GM12878 (cell line): ENCODE measurements around the gene LY9. TPM values are rescaled to one million over a fixed set of nuclear protein-coding genes. Genes with fewer than 3 reads are reported as not detected.

ENCODE experiments used
- ATAC-seq: fragments of 200-7000 bp; cut with Tn5 transposase; 3 replicates; pipeline ENCODE4 v1.9.1; 2020; ENCODE audit warnings: mild to moderate bottlenecking, moderate library complexity
- BruUV-seq: library from RNA; stranded (reverse); fragments of 400-500 nt; replicated peaks from 2 replicates; lab custom pipeline; 2021; lab: Mats Ljungman, UMichigan
- CTCF ChIA-PET: fragments of 300-600 bp; sonication (Branson Sonifier 250); formaldehyde crosslinking; extraction: SDS; loops from one replicate; lab custom pipeline; 2021; ENCODE audit warnings: inconsistent platforms; lab: Yijun Ruan, JAX
- POLR2A ChIA-PET: fragments of 350-600 bp; formaldehyde crosslinking; extraction: SDS; loops from one replicate; lab custom pipeline; 2021; ENCODE audit warnings: inconsistent platforms; lab: Charles Lee
- RAD21 ChIA-PET: fragments of 300-600 bp; sonication (Branson Sonifier 250); formaldehyde crosslinking; loops from one replicate; lab custom pipeline; 2023; ENCODE audit warnings: antibody characterized with exemption; ENCODE audit not compliant: unreplicated experiment; lab: Charles Lee
- SMC1A ChIA-PET: fragments of 300-600 bp; sonication (Branson Sonifier 250); formaldehyde crosslinking; loops from one replicate; lab custom pipeline; 2023; ENCODE audit not compliant: unreplicated experiment, uncharacterized antibody; lab: Charles Lee
- DNase-seq: peaks from one replicate; pipeline ENCODE4 v3.0.0-alpha.2; 2011; ENCODE audit warnings: low read depth, low spot score
- FAIRE-seq: peaks from 3 replicates; lab custom pipeline; 2011; peaks lifted over from hg19 to GRCh38; lab: Jason Lieb, UNC
- H2AFZ ChIP-seq: 2 replicates; pipeline ENCODE4 v1.6.0; 2011; ENCODE audit warnings: low read depth, low read length, control low read depth; ENCODE audit not compliant: control insufficient read depth
- H3K27ac ChIP-seq: 2 replicates; pipeline ENCODE4 v1.5.1; 2011; ENCODE audit warnings: control low read depth; ENCODE audit not compliant: control insufficient read depth, insufficient read depth
- H3K27me3 ChIP-seq, 2 experiments: replicated peaks in 1 of 2; 2 replicates each; pipeline versions ENCODE4 v1.6.0 to v1.6.1; 2011; ENCODE audit warnings: low read length in 1 of 2; ENCODE audit not compliant: control insufficient read depth in 2 of 2, insufficient read depth in 2 of 2
- H3K36me3 ChIP-seq, 2 experiments: 2 replicates each; pipeline ENCODE4 v1.5.1; 2011; ENCODE audit warnings: low read length in 1 of 2; ENCODE audit not compliant: control insufficient read depth in 2 of 2, insufficient read depth in 2 of 2
- H3K4me1 ChIP-seq: 2 replicates; pipeline ENCODE4 v1.6.1; 2011; ENCODE audit warnings: mild to moderate bottlenecking, low read length, moderate library complexity, mixed read lengths; ENCODE audit not compliant: control insufficient read depth, insufficient read depth
- H3K4me2 ChIP-seq: 2 replicates; pipeline ENCODE4 v1.6.0; 2011; ENCODE audit warnings: control low read depth; ENCODE audit not compliant: control insufficient read depth, insufficient read depth
- H3K4me3 ChIP-seq: fragments of 200-600 bp; sonication (generic); 2 replicates; pipeline ENCODE4 v1.5.1; 2016
- H3K79me2 ChIP-seq: 2 replicates; pipeline ENCODE4 v1.6.0; 2011; ENCODE audit warnings: low read length; ENCODE audit not compliant: control insufficient read depth, insufficient read depth
- H3K9ac ChIP-seq: 2 replicates; pipeline ENCODE4 v1.8.0; 2011; ENCODE audit warnings: low read length, control low read depth, mixed read lengths; ENCODE audit not compliant: control insufficient read depth, insufficient read depth
- H3K9me3 ChIP-seq: replicated peaks from 3 replicates; pipeline ENCODE4 v1.5.1; 2011; ENCODE audit warnings: mild to moderate bottlenecking, low read length; ENCODE audit not compliant: control insufficient read depth, insufficient read depth
- H4K20me1 ChIP-seq: 2 replicates; pipeline ENCODE4 v1.6.0; 2011; ENCODE audit not compliant: control insufficient read depth, insufficient read depth
- CBX3 ChIP-seq: fragments of 200-600 bp; sonication (generic); IDR thresholded peaks from 2 replicates; pipeline ENCODE4 v1.6.1; 2016; ENCODE audit warnings: low read depth, borderline replicate concordance
- CHD2 ChIP-seq: IDR thresholded peaks from 2 replicates; pipeline ENCODE4 v1.6.1; 2011; ENCODE audit warnings: low read depth, low read length, improper control_type of control experiment, borderline replicate concordance
- CTCF ChIP-seq, 3 experiments: IDR thresholded peaks in 2 of 3; conservative IDR thresholded peaks in 1 of 3; 2 replicates each; pipeline ENCODE4 v1.5.1; 2011; ENCODE audit warnings: low read depth in 3 of 3, low read length in 3 of 3, mild to moderate bottlenecking in 3 of 3, control low read depth in 2 of 3, moderate library complexity in 2 of 3, inconsistent platforms in 1 of 3, mixed read lengths in 1 of 3; ENCODE audit not compliant: control insufficient read depth in 2 of 3, insufficient read depth in 1 of 3; ENCODE audit errors: extremely low read depth in 1 of 3
- ELK1 ChIP-seq: IDR thresholded peaks from 2 replicates; pipeline ENCODE4 v1.6.1; 2012; ENCODE audit warnings: low read depth, low read length, improper control_type of control experiment
- HDAC6 ChIP-seq: fragments of 200-600 bp; sonication (generic); IDR thresholded peaks from one replicate; pipeline ENCODE4 v1.8.0; 2017; ENCODE audit warnings: antibody characterized with exemption; ENCODE audit not compliant: unreplicated experiment
- PML ChIP-seq: IDR thresholded peaks from 2 replicates; pipeline ENCODE4 v1.6.1; 2012; ENCODE audit warnings: low read length, inconsistent platforms
- ZNF274 ChIP-seq: IDR thresholded peaks from one replicate; pipeline ENCODE4 v1.8.0; 2011; ENCODE audit not compliant: insufficient read length, insufficient read depth
- WGBS: methylation state at CpG from one replicate; pipeline ENCODE4 v1.1.6; 2016; ENCODE audit warnings: low lambda C conversion rate; ENCODE audit not compliant: insufficient replicate concordance, insufficient coverage; ENCODE audit errors: missing lambda C conversion rate; 5-methylcytosine and 5-hydroxymethylcytosine counted together
- in situ Hi-C: fragments of 300-500 bp; cut with MboI; formaldehyde crosslinking; loops from 9 replicates; pipeline ENCODE4 v1.14.3; 2018; ENCODE audit warnings: mixed read lengths
- intact Hi-C: fragments of 100-400 bp; cut with micrococcal nuclease; formaldehyde crosslinking; loops from one replicate; pipeline ENCODE4 v1.14.2; 2022; ENCODE audit not compliant: unreplicated experiment
- polyA plus RNA-seq, 11 experiments: library from polyadenylated mRNA; depleted of rRNA in 4 of 11; unstranded in 6 of 11; stranded (reverse) in 5 of 11; fragments of >200 nt; fragmentation: Nextera tagmentation in 4 of 11; fragmentation: Illumina TruSeq in 1 of 11; extraction: Ambion mirVana in 4 of 11; extraction: Trizol in 1 of 11; gene quantifications; 1 replicate in 1 of 11; 2 replicates in 10 of 11; pipeline versions ENCODE4 v1.2.1 to v1.2.3, GENCODE V29; 2011 to 2016; ENCODE audit warnings: inconsistent platforms in 2 of 11, missing spikeins in 2 of 11, low read depth in 1 of 11
- total RNA-seq, 4 experiments: library from RNA; depleted of rRNA in 3 of 4; stranded (reverse); fragments of >200 nt in 3 of 4; fragmentation: Illumina TruSeq in 1 of 4; extraction: Trizol in 1 of 4; gene quantifications; 2 replicates each; pipeline versions ENCODE4 v1.2.1 to v1.2.3, GENCODE V29; 2013 to 2021
- TF ChIP-seq, protein P1 (sequence below): IDR thresholded peaks from 2 replicates; pipeline ENCODE4 v1.6.1; 2011; ENCODE audit warnings: low read depth, mild to moderate bottlenecking, low read length, moderate library complexity, borderline replicate concordance; ENCODE audit errors: extremely low read depth
- TF ChIP-seq, protein P2 (sequence below): IDR thresholded peaks from 2 replicates; pipeline ENCODE4 v1.6.1; 2012; ENCODE audit warnings: low read depth, low read length, improper control_type of control experiment

The LY9 gene
- total and polyA plus RNA-seq, 10 of the 15 experiments (the other 5 are each of a cell fraction or from before 2014, with no cell fraction given), result 2.7 to 12.5 (median 9.0) TPM

GRCh38 chr1:160761046-160761445, 34.9 kb upstream of the LY9 start:
- Histone ChIP-seq H3K27me3 (no peaks in the 10 kb centered on the region), H2AFZ (no peak overlapping the region), H3K27ac (no peak overlapping the region), H3K36me3 (no peaks in the 10 kb centered on the region), H3K4me1 (peaks cover 9% of the 10 kb centered on the region), H3K4me3 (no peak overlapping the region), H3K4me2 (no peak overlapping the region)
- 76% methylated on average over 4 of the region's 4 CpGs for WGBS
- ATAC-seq, result no peak
- CTCF ChIA-PET, result interaction anchor here (1.6 to 2.6 kb wide), 3 partner anchors 7 to 16 kb away, joined by 3 to 10 read pairs (median 6); no protein-coding TSS in a partner anchor
- SMC1A ChIA-PET, result interaction anchor here (0.5 to 14.2 kb wide), 4 partner anchors 6 to 45 kb away, joined by 3 to 301 read pairs (median 56); no protein-coding TSS in a partner anchor
- no TSS peak for BruUV-seq
- intact Hi-C loops, result no loop called here
- no peak for DNase-seq
- TF ChIP-seq HDAC6 (no peak), ZNF274 (no peak)
- TF ChIP-seq, protein P1, sequence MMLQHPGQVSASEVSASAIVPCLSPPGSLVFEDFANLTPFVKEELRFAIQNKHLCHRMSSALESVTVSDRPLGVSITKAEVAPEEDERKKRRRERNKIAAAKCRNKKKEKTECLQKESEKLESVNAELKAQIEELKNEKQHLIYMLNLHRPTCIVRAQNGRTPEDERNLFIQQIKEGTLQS, result no peak
- TF ChIP-seq, all 136 proteins: peak for 0
- no peaks in the 10 kb centered on the region for H3K79me2 ChIP-seq
- no peaks in the 10 kb centered on the region for H4K20me1 ChIP-seq
- POLR2A ChIA-PET, result interaction anchor here (1.4 kb wide), 1 partner anchor 22 kb away, joined by 3 read pairs; the partner anchor contains the start of gene SLAMF7
- in situ Hi-C loops, result no loop called here
- RAD21 ChIA-PET, result interaction anchor here (1.6 kb wide), 1 partner anchor 17 kb away, joined by 3 read pairs; no protein-coding TSS in a partner anchor
- no peaks in the 10 kb centered on the region; the same call in 2 of the 3 replicates for H3K9me3 ChIP-seq
- H3K9ac ChIP-seq, result no peak overlapping the region
- FAIRE-seq, result no peak

GRCh38 chr1:160761886-160762285, 34.1 kb upstream of the LY9 start:
- POLR2A ChIA-PET, result interaction anchor here (1.0 to 1.8 kb wide), 3 partner anchors 17 to 36 kb away, joined by 3 to 7 read pairs (median 4); partner anchors contain the start of gene SLAMF7
- H3K9me3 ChIP-seq, result no peaks in the 10 kb centered on the region
- FAIRE-seq (no peak), DNase-seq (no peak), ATAC-seq (no peak)
- BruUV-seq, result no TSS peak
- no peaks in the 10 kb centered on the region for H3K27me3 ChIP-seq
- no peaks in the 10 kb centered on the region for H4K20me1 ChIP-seq
- H3K4me2 ChIP-seq, result no peak overlapping the region
- 76% methylated on average over 2 of the region's 2 CpGs for WGBS
- in situ Hi-C loops, result no loop called here
- no peak overlapping the region for H3K9ac ChIP-seq
- intact Hi-C loops, result no loop called here
- H3K27ac ChIP-seq, result no peak overlapping the region
- H3K79me2 ChIP-seq, result no peaks in the 10 kb centered on the region
- H3K36me3 ChIP-seq, result no peaks in the 10 kb centered on the region
- SMC1A ChIA-PET, result interaction anchor here (1.0 to 14.2 kb wide), 4 partner anchors 14 to 35 kb away, joined by 3 to 301 read pairs (median 4); partner anchors contain the start of gene SLAMF7
- peaks cover 3% of the 10 kb centered on the region for H3K4me1 ChIP-seq
- no peak overlapping the region for H2AFZ ChIP-seq
- CTCF ChIA-PET, result interaction anchor here (1.2 to 2.6 kb wide), 4 partner anchors 8 to 17 kb away, joined by 3 to 10 read pairs (median 6); no protein-coding TSS in a partner anchor
- RAD21 ChIA-PET, result interaction anchor here (1.4 kb wide), 1 partner anchor 17 kb away, joined by 8 read pairs; no protein-coding TSS in a partner anchor
- no peak overlapping the region for H3K4me3 ChIP-seq
- no peak for TF ChIP-seq CBX3
- TF ChIP-seq, protein P2, sequence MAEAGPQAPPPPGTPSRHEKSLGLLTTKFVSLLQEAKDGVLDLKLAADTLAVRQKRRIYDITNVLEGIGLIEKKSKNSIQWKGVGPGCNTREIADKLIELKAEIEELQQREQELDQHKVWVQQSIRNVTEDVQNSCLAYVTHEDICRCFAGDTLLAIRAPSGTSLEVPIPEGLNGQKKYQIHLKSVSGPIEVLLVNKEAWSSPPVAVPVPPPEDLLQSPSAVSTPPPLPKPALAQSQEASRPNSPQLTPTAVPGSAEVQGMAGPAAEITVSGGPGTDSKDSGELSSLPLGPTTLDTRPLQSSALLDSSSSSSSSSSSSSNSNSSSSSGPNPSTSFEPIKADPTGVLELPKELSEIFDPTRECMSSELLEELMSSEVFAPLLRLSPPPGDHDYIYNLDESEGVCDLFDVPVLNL, result no peak
- no peak for TF ChIP-seq ELK1
- TF ChIP-seq CHD2, result no peak
- no peak for TF ChIP-seq PML
- no peak for TF ChIP-seq CTCF (IDR thresholded peaks at IDR 0.05 in 2 of 3, conservative IDR thresholded peaks at IDR 0.05 in 1 of 3; ENCODE audit: control insufficient read depth in 2 of 3, extremely low read depth in 1 of 3, insufficient read depth in 1 of 3, low read depth in 3 of 3, low read length in 3 of 3)
